ENCODE measurements around the gene DQX1. TPM values are rescaled to one million over a fixed set of nuclear protein-coding genes. Genes with fewer than 3 reads are reported as not detected.
A peak's percentile ranks its signal among the peaks of the same experiment; 100 is the strongest.

Gene DQX1
- total and polyA plus RNA-seq, 11 donors, result not detected

DNA sequence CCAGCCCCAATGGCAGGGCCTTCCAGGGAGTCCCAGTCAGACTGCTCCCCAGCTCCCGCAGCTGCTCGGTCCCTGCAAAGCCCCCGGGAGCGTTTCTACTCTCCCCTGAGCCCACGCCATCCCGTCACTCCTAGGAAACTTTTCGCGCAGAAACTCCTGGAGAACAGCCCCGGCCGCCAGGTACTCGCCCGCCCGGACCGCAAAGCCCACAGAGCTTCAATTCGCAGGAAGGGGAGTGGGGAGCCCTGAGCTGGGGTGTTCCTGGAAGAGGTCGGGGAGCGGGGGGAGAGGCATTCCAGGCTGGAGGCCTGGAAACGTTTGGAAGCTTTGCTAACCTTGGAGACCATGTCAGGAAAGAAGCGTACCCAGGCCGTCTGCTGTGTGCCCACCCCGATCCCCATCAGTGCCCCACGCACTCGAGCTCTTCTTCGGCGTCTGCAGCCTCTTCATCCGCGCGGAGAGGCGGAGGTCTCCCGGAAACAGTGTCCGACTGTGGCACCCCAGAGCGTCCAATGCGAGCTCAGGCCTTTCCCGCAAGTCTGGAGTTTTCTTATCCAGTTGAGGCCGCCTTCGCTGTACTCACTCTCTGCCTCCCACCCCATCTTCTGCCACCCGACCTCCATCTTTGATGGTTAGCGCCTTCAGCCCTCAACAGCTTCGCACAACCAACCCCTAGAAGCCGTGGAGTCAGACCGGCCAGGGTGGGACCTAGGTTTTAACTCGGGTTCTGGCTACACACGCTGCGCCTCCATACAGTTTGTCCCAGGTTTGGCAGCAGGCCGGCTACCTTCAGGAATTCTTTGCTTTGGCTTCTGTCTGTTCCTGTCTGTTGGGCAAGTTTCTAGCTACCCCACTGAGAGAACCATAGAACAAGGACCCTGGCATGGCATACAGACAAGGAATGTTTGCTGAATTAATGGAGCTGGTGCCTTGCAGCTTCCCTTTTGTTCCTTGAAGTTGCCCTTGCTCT, 22.2 kb downstream of the DQX1 start:
- TF ChIP-seq POLR2A (IDR thresholded peaks at IDR 0.05), result no peak
- TF ChIP-seq, protein P1, sequence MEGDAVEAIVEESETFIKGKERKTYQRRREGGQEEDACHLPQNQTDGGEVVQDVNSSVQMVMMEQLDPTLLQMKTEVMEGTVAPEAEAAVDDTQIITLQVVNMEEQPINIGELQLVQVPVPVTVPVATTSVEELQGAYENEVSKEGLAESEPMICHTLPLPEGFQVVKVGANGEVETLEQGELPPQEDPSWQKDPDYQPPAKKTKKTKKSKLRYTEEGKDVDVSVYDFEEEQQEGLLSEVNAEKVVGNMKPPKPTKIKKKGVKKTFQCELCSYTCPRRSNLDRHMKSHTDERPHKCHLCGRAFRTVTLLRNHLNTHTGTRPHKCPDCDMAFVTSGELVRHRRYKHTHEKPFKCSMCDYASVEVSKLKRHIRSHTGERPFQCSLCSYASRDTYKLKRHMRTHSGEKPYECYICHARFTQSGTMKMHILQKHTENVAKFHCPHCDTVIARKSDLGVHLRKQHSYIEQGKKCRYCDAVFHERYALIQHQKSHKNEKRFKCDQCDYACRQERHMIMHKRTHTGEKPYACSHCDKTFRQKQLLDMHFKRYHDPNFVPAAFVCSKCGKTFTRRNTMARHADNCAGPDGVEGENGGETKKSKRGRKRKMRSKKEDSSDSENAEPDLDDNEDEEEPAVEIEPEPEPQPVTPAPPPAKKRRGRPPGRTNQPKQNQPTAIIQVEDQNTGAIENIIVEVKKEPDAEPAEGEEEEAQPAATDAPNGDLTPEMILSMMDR (IDR thresholded peaks at IDR 0.05), result no peak
- 26 to 43% (median 30%) methylated on average over 35 to 45 of the region's 45 CpGs for WGBS, 4 donors
- peaks cover 10 to 71% (median 50%) of the 10 kb centered on the region in 12 donors for H3K4me1 ChIP-seq
- DNase-seq (no peak), ATAC-seq (no peak)
- intact Hi-C loops (cut with DNase I), result loop anchor here in 4 of 10 donors (1.0 to 5.0 kb wide), 4 partner anchors 26 to 84 kb away; partner anchors contain the start of genes AUP1 (in 1 of the 4) and HTRA2 (in 1 of the 4)
- H3K27me3 ChIP-seq, result peaks cover 9 to 57% (median 26%) of the 10 kb centered on the region in 9 donors
- H3K27ac ChIP-seq, result peak overlapping the region; percentile 72 to 90 (median 84)
- H3K36me3 ChIP-seq, result peaks cover 0 to 18% (median 15%) of the 10 kb centered on the region in 9 donors
- no peaks in the 10 kb centered on the region for H3K9me3 ChIP-seq
- peak overlapping the region; percentile 36 to 87 (median 62) for H3K4me3 ChIP-seq

DNA sequence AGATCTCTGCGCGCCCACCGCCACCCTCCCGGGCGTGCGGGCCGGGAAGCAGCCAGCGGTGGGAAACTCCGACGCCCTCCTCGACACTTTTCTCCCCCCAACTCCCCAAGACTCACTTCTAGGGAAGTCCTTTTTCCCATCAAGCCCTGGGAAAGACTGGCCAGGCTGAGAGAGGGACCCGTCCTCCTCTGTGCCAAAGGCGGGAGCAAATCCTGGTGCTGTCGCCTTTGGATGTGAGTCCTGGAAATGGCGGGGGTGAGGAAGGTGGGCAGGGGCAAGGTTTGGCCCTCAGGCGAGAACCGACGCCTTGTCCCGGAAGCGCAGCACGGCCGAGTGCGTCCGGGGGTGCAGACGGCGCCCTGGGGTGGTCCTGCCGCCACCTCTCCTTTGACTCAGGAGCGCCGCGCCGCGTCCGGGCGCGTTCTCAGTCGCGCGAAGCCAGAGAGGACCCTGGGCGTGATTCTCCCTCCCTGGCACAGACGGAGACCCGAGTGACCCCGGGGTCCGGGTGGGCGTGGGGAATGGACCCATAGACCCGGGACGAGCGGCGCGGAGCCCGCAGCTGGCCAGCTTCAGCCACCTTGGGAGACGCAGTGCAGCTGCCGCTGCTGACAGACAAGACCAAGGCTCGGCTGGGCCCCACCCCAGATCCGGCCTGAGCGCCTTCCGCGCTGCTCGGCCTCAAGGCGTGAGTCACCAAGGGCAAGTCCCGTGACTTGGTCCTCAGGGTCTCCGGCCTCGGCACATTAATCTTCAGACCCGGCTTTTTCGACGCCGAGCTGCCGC, 23.1 kb downstream of the DQX1 start:
- Histone ChIP-seq H3K36me3 (peaks cover 0 to 18% (median 15%) of the 10 kb centered on the region in 9 donors), H3K27ac (peak overlapping the region; percentile 72 to 90 (median 84)), H3K4me3 (peak overlapping the region; percentile 36 to 87 (median 62)), H3K9me3 (no peaks in the 10 kb centered on the region), H3K27me3 (peaks cover 17 to 63% (median 33%) of the 10 kb centered on the region in 9 donors), H3K4me1 (peaks cover 10 to 75% (median 54%) of the 10 kb centered on the region in 12 donors)
- intact Hi-C loops (cut with DNase I), result loop anchor here in 4 of 10 donors (1.0 to 5.0 kb wide), 4 partner anchors 26 to 84 kb away; partner anchors contain the start of genes AUP1 (in 1 of the 4) and HTRA2 (in 1 of the 4)
- ATAC-seq (peak; percentile 32 to 74 (median 73)), DNase-seq (peak; percentile 85 to 92 (median 90))
- TF ChIP-seq POLR2A (IDR thresholded peaks at IDR 0.05), result peak in 1 of 2 donors; percentile 71
- TF ChIP-seq, protein P1 (IDR thresholded peaks at IDR 0.05), result peak in 7 of 12 donors; percentile 7 to 53 (median 39)
- WGBS, 4 donors, result 0 to 4% (median 1%) methylated on average over 23 to 67 of the region's 67 CpGs

DNA sequence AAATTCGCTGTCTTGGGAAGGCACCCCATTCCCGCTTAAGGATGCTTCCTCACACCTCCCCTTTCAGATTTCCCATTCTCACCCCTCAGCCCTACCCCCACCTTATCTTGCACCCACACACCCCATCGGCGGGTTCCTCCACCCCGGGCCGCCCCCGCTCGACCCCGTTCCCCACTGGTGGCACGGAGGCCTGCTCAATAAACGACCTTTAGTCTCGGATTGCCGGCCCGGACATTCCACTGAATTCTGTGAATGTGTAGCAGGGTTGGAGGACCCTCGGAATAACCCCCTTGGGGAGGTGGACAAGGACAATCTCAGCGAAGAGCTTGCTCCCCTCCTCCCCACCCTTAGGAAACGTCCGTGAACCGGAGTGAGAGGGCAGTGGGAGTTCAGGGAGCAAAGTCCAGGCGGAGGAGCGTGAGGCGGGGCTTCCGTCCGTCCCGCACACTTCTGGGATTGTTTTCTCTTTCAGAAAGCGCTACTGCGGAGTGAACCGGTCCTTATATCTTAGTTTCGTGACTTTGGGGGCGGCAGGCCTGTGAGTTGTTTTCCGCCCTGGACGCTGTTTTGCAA, 23.8 kb downstream of the DQX1 start:
- H3K4me1 ChIP-seq, result peaks cover 14 to 79% (median 60%) of the 10 kb centered on the region in 12 donors
- peaks cover 21 to 69% (median 35%) of the 10 kb centered on the region in 9 donors for H3K27me3 ChIP-seq
- TF ChIP-seq POLR2A (IDR thresholded peaks at IDR 0.05), result no peak
- TF ChIP-seq, protein P1 (IDR thresholded peaks at IDR 0.05), result no peak
- WGBS, 4 donors, result 9 to 15% (median 12%) methylated on average over 31 to 32 of the region's 32 CpGs
- no peaks in the 10 kb centered on the region for H3K9me3 ChIP-seq
- H3K36me3 ChIP-seq, result peaks cover 0 to 18% (median 15%) of the 10 kb centered on the region in 9 donors
- DNase-seq, result peak in 1 of 5 donors; percentile 44
- ATAC-seq, result no peak
- peak overlapping the region in 11 of 12 donors; percentile 75 to 90 (median 84) for H3K27ac ChIP-seq
- intact Hi-C loops (cut with DNase I), result loop anchor here in 4 of 10 donors (5.0 kb wide), 3 partner anchors 75 to 85 kb away; no protein-coding TSS in a partner anchor
- H3K4me3 ChIP-seq, result peak overlapping the region; percentile 36 to 87 (median 62)

Data from heart left ventricle (tissue), 16 donors.